Astrocyte (in vitro differentiated cells and primary cell): Measurements from ENCODE around the gene LRRTM4. TPM values are rescaled to one million over a fixed set of nuclear protein-coding genes. Genes with fewer than 3 reads are reported as not detected.

Experiments
- DNase-seq: peaks from one replicate; pipeline ENCODE4 v3.0.0-alpha.2; 2010; ENCODE audit warnings: low read depth
- FAIRE-seq: peaks from 2 replicates; lab custom pipeline; 2011; peaks lifted over from hg19 to GRCh38; lab: Jason Lieb, UNC
- H2AFZ ChIP-seq: 2 replicates; pipeline ENCODE4 v1.6.0; 2012; ENCODE audit warnings: low read depth, low read length, inconsistent platforms
- H3K27ac ChIP-seq: 2 replicates; pipeline ENCODE4 v1.5.1; 2011; ENCODE audit warnings: low read depth, low read length, inconsistent platforms
- H3K27me3 ChIP-seq: 2 replicates; pipeline ENCODE4 v1.6.0; 2011; ENCODE audit warnings: low read length, inconsistent platforms; ENCODE audit not compliant: insufficient read depth
- H3K36me3 ChIP-seq: 2 replicates; pipeline ENCODE4 v1.5.1; 2011; ENCODE audit warnings: low read length, inconsistent platforms; ENCODE audit not compliant: insufficient read depth
- H3K4me1 ChIP-seq: 2 replicates; pipeline ENCODE4 v1.5.1; 2011; ENCODE audit warnings: low read length, inconsistent platforms; ENCODE audit not compliant: insufficient read depth
- H3K4me2 ChIP-seq: 2 replicates; pipeline ENCODE4 v1.6.0; 2012; ENCODE audit warnings: low read length, inconsistent platforms
- H3K4me3 ChIP-seq: 2 replicates; pipeline ENCODE4 v1.5.1; 2011; ENCODE audit warnings: low read depth, mild to moderate bottlenecking, low read length, inconsistent platforms; ENCODE audit not compliant: insufficient read depth
- H3K79me2 ChIP-seq: 2 replicates; pipeline ENCODE4 v1.6.0; 2012; ENCODE audit warnings: mild to moderate bottlenecking, low read length, inconsistent platforms; ENCODE audit not compliant: insufficient read depth
- H3K9ac ChIP-seq: 2 replicates; pipeline ENCODE4 v1.6.0; 2012; ENCODE audit warnings: mild to moderate bottlenecking, low read length, inconsistent platforms
- H3K9me3 ChIP-seq: 2 replicates; pipeline ENCODE4 v1.5.1; 2012; ENCODE audit warnings: low read depth, mild to moderate bottlenecking, low read length, inconsistent platforms; ENCODE audit not compliant: insufficient read depth
- H4K20me1 ChIP-seq: 2 replicates; pipeline ENCODE4 v1.6.0; 2012; ENCODE audit warnings: low read length, inconsistent platforms; ENCODE audit not compliant: insufficient read depth
- H3K27ac Mint-ChIP-seq: one replicate; pipeline ENCODE4 v1.8.0; 2021; ENCODE audit warnings: mild to moderate bottlenecking, mixed read lengths; ENCODE audit not compliant: unreplicated experiment
- H3K27me3 Mint-ChIP-seq: one replicate; pipeline ENCODE4 v1.8.0; 2021; ENCODE audit warnings: low read depth, mixed read lengths; ENCODE audit not compliant: unreplicated experiment
- H3K36me3 Mint-ChIP-seq: one replicate; pipeline ENCODE4 v1.8.0; 2021; ENCODE audit warnings: low read depth, mixed read lengths; ENCODE audit not compliant: unreplicated experiment
- H3K4me1 Mint-ChIP-seq: one replicate; pipeline ENCODE4 v1.8.0; 2021; ENCODE audit warnings: low read depth, mixed read lengths; ENCODE audit not compliant: unreplicated experiment
- H3K4me3 Mint-ChIP-seq: one replicate; pipeline ENCODE4 v1.8.0; 2021; ENCODE audit warnings: mild to moderate bottlenecking, moderate library complexity, mixed read lengths; ENCODE audit not compliant: unreplicated experiment
- H3K9me3 Mint-ChIP-seq: one replicate; pipeline ENCODE4 v1.8.0; 2021; ENCODE audit warnings: mild to moderate bottlenecking, mixed read lengths; ENCODE audit not compliant: unreplicated experiment
- EZH2 ChIP-seq: IDR thresholded peaks from 2 replicates; pipeline ENCODE4 v1.6.1; 2012; ENCODE audit warnings: mild to moderate bottlenecking, low read length, inconsistent platforms; ENCODE audit not compliant: insufficient read depth
- total RNA-seq: library from RNA; stranded (reverse); gene quantifications from 2 replicates; pipeline ENCODE4 v1.2.1, GENCODE V29; 2021
- TF ChIP-seq, protein P1 (sequence below): IDR thresholded peaks from 2 replicates; pipeline ENCODE4 v1.5.1; 2011; ENCODE audit warnings: low read depth, mild to moderate bottlenecking, inconsistent platforms, low read length, moderate library complexity; ENCODE audit not compliant: insufficient read depth

LRRTM4 gene
- total RNA-seq, 1 donor from 2014 or later = 0.59 TPM

- Mint-ChIP-seq H3K27me3 (no peaks in the 10 kb centered on the region), H3K36me3 (no peaks in the 10 kb centered on the region), H3K4me1 (no peaks in the 10 kb centered on the region), H3K9me3 (peaks cover 7% of the 10 kb centered on the region), H3K27ac (no peak overlapping the region), H3K4me3 (no peak overlapping the region)
- DNase-seq (no peak), FAIRE-seq (no peak)
- TF ChIP-seq, protein P1, sequence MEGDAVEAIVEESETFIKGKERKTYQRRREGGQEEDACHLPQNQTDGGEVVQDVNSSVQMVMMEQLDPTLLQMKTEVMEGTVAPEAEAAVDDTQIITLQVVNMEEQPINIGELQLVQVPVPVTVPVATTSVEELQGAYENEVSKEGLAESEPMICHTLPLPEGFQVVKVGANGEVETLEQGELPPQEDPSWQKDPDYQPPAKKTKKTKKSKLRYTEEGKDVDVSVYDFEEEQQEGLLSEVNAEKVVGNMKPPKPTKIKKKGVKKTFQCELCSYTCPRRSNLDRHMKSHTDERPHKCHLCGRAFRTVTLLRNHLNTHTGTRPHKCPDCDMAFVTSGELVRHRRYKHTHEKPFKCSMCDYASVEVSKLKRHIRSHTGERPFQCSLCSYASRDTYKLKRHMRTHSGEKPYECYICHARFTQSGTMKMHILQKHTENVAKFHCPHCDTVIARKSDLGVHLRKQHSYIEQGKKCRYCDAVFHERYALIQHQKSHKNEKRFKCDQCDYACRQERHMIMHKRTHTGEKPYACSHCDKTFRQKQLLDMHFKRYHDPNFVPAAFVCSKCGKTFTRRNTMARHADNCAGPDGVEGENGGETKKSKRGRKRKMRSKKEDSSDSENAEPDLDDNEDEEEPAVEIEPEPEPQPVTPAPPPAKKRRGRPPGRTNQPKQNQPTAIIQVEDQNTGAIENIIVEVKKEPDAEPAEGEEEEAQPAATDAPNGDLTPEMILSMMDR = no peak
- TF ChIP-seq EZH2 = no peak
- no peak overlapping the region for H2AFZ ChIP-seq
- no peaks in the 10 kb centered on the region for H3K27me3 ChIP-seq
- H3K9me3 ChIP-seq = no peaks in the 10 kb centered on the region
- no peaks in the 10 kb centered on the region for H3K4me1 ChIP-seq
- H3K79me2 ChIP-seq = no peaks in the 10 kb centered on the region
- no peak overlapping the region for H3K9ac ChIP-seq
- no peak overlapping the region for H3K27ac ChIP-seq
- no peak overlapping the region for H3K4me2 ChIP-seq
- no peak overlapping the region for H3K4me3 ChIP-seq
- H4K20me1 ChIP-seq = no peaks in the 10 kb centered on the region
- H3K36me3 ChIP-seq = no peaks in the 10 kb centered on the region
Observed at GRCh38 chr2:77108915-77109314, 413.3 kb downstream of the LRRTM4 start.

- no peaks in the 10 kb centered on the region for H3K79me2 ChIP-seq
- H3K36me3 Mint-ChIP-seq = no peaks in the 10 kb centered on the region
- no peaks in the 10 kb centered on the region for H3K27me3 ChIP-seq
- H3K36me3 ChIP-seq = no peaks in the 10 kb centered on the region
- no peaks in the 10 kb centered on the region for H3K9me3 ChIP-seq
- FAIRE-seq (no peak), DNase-seq (no peak)
- no peaks in the 10 kb centered on the region for H4K20me1 ChIP-seq
- no peaks in the 10 kb centered on the region for H3K4me1 ChIP-seq
- H3K4me1 Mint-ChIP-seq = no peaks in the 10 kb centered on the region
- no peak overlapping the region for H3K27ac ChIP-seq
- H2AFZ ChIP-seq = no peak overlapping the region
- no peak for TF ChIP-seq EZH2
- TF ChIP-seq, protein P1 = no peak
- no peak overlapping the region for H3K4me3 Mint-ChIP-seq
- no peaks in the 10 kb centered on the region for H3K27me3 Mint-ChIP-seq
- H3K4me3 ChIP-seq = no peak overlapping the region
- H3K4me2 ChIP-seq = no peak overlapping the region
- H3K9ac ChIP-seq = no peak overlapping the region
- H3K9me3 Mint-ChIP-seq = no peaks in the 10 kb centered on the region
- H3K27ac Mint-ChIP-seq = no peak overlapping the region
Observed at GRCh38 chr2:77105008-77105407, 417.2 kb downstream of the LRRTM4 start.

DNA sequence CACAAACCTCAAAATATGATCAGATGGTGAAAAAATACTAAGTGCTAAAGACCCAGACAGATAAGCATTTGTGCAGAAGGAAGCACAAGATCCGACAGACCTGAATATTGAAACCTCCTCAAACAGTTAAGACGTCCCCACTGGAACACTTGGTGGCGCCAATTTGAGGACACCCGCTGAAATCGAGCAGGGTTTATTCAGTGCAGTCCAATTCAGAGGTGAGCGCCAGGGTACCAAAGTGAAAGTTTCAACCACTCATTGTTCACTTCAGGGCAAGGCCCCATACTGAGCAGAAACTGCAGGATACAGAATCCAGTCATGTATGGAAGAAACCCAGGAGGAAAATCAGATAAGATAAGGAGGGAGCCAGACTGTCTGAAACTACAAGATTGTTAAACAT is 417.6 kb downstream of the LRRTM4 start:
- TF ChIP-seq EZH2 = no peak
- TF ChIP-seq, protein P1 = no peak
- Mint-ChIP-seq H3K9me3 (no peaks in the 10 kb centered on the region), H3K27me3 (no peaks in the 10 kb centered on the region), H3K36me3 (no peaks in the 10 kb centered on the region), H3K4me1 (no peaks in the 10 kb centered on the region), H3K27ac (no peak overlapping the region), H3K4me3 (no peak overlapping the region)
- H3K36me3 ChIP-seq = no peaks in the 10 kb centered on the region
- no peaks in the 10 kb centered on the region for H3K4me1 ChIP-seq
- DNase-seq (no peak), FAIRE-seq (no peak)
- H3K4me3 ChIP-seq = no peak overlapping the region
- H3K79me2 ChIP-seq = no peaks in the 10 kb centered on the region
- H3K9ac ChIP-seq = no peak overlapping the region
- H4K20me1 ChIP-seq = no peaks in the 10 kb centered on the region
- H3K27me3 ChIP-seq = no peaks in the 10 kb centered on the region
- H3K27ac ChIP-seq = no peak overlapping the region
- no peaks in the 10 kb centered on the region for H3K9me3 ChIP-seq
- no peak overlapping the region for H2AFZ ChIP-seq
- H3K4me2 ChIP-seq = no peak overlapping the region
